SK-N-DZ (cell line): Measurements from ENCODE around the gene PPP2R2D.

Source experiments
- DNase-seq: peaks from one replicate; pipeline ENCODE4 v3.0.0-alpha.2; 2015; ENCODE audit warnings: low spot score

Gene PPP2R2D

GRCh38 chr10:131888186-131888604, 12.6 kb upstream of the PPP2R2D start:
- DNase-seq = no peak

- no peak for DNase-seq
These were observed 11.1 kb upstream of the PPP2R2D start for GRCh38 chr10:131889755-131890154.

GRCh38 chr10:131890276-131891195, 10.3 kb upstream of the PPP2R2D start:
- no peak for DNase-seq

GRCh38 chr10:131891196-131891928, 9.4 kb upstream of the PPP2R2D start:
- DNase-seq = peak; percentile 55

- DNase-seq = no peak
These were observed 8.6 kb upstream of the PPP2R2D start for GRCh38 chr10:131891929-131892805.

- DNase-seq = no peak
These were observed 7.8 kb upstream of the PPP2R2D start for GRCh38 chr10:131892806-131893675.

- DNase-seq = no peak
These were observed 5.7 kb upstream of the PPP2R2D start for GRCh38 chr10:131895116-131895515.

GRCh38 chr10:131896403-131896802, 4.4 kb upstream of the PPP2R2D start:
- no peak for DNase-seq

- DNase-seq = no peak
These were observed 3.4 kb upstream of the PPP2R2D start for GRCh38 chr10:131897297-131897899.

GRCh38 chr10:131898061-131898460, 2.7 kb upstream of the PPP2R2D start:
- no peak for DNase-seq

GRCh38 chr10:131898713-131899112, 2.1 kb upstream of the PPP2R2D start:
- no peak for DNase-seq

GRCh38 chr10:131899116-131899690, 1.6 kb upstream of the PPP2R2D start:
- DNase-seq = no peak

- DNase-seq = no peak
These were observed 986 bp upstream of the PPP2R2D start for GRCh38 chr10:131899695-131900349.

- DNase-seq = no peak
These were observed 497 bp downstream of the PPP2R2D start for GRCh38 chr10:131901181-131901829.

- DNase-seq = no peak
These were observed 1.4 kb downstream of the PPP2R2D start for GRCh38 chr10:131902211-131902610.

GRCh38 chr10:131902691-131903090, 1.9 kb downstream of the PPP2R2D start:
- no peak for DNase-seq

GRCh38 chr10:131905267-131905571, 4.4 kb downstream of the PPP2R2D start:
- no peak for DNase-seq

GRCh38 chr10:131905603-131906268, 4.9 kb downstream of the PPP2R2D start:
- no peak for DNase-seq

- DNase-seq = no peak
These were observed 5.4 kb downstream of the PPP2R2D start for GRCh38 chr10:131906269-131906639.
